Activated CD4-positive, CD25-positive, alpha-beta regulatory T cell treated with anti-CD3 and anti-CD28 coated beads, Interleukin-2, amount 50 U/mL, for 16 hours (primary cell): ENCODE data around the gene OSTC.

Source experiments
- DNase-seq: peaks from one replicate; pipeline ENCODE4 v3.0.0-alpha.2; 2020; ENCODE audit warnings: low read depth, low spot score

OSTC gene

DNA sequence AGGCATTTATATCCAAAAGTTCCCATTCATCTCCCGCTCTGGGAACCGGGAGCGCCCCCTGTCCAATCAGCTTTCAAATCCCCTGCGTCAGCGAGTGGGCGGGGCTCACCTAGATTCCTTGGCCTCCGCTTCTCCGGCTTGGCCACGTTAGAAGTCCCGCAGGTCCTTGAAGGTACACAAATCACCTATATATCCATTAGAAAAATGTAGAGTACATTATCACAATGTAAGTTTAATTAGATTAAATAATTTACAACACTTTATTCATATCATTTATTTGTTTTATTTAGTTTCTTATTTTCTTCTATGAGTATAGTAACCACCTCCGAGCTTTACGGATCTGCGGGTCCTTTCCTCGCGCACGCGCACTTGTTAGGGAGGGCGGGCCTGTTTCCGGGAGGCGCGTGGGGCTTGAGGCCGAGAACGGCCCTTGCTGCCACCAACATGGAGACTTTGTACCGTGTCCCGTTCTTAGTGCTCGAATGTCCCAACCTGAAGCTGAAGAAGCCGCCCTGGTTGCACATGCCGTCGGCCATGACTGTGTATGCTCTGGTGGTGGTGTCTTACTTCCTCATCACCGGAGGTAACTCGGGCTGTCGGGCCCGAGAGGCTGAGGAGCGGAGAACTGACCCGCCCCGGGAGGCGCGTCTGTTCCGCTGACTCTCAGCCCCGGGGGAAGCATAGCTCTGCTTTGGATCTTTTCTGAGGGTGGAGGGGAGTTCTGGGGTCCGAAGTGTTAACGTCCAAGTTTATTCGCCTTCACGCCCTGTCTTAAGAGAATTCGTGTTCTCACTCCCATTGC, at the start of gene OSTC:
OSTC (plus strand) TSS at position 388 of the 802 bp plus-strand sequence; CDS start at position 445, 57 bp downstream.
- DNase-seq = peak; percentile 89

- no peak for DNase-seq
Observed at GRCh38 chr4:108601106-108601505, 49.3 kb upstream of the OSTC start.

DNA sequence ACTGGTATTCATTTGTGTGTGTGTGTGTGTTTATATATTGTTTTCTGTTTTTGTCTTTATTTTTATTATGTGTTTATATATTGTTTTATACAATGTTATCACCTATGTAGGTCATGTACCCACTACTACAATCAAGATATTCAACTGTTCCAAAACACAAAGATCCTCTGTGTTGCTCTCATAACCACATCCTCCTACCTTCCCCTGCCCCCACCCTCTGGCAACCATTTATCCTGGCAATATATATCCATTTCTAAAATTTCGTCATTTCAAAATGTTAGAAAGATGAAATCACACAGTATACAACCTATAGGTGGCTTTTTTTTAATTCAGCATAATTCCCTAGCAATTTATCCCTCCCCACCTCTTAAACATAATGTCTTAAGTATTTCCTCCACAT, 48.9 kb upstream of the OSTC start:
- no peak for DNase-seq

DNA sequence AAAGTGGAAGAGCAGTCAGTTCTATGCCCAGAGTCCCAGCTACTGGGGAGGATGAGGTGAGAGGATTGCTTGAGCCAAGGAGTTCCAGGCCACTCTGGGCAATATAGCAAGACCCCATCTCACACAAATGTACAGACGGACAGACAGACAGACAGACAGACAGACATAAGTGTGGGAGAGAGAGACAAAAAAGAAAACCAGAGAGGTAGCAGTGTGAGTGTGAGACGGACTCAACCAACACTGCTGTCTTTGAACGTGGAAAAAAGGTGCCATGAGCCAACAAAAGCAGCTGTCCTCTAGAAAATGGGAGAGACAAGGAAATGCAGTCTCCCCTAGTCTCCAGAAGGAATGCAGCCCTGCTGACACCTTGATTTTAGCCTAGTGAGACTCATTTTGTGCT, 48.2 kb upstream of the OSTC start:
- no peak for DNase-seq

DNA sequence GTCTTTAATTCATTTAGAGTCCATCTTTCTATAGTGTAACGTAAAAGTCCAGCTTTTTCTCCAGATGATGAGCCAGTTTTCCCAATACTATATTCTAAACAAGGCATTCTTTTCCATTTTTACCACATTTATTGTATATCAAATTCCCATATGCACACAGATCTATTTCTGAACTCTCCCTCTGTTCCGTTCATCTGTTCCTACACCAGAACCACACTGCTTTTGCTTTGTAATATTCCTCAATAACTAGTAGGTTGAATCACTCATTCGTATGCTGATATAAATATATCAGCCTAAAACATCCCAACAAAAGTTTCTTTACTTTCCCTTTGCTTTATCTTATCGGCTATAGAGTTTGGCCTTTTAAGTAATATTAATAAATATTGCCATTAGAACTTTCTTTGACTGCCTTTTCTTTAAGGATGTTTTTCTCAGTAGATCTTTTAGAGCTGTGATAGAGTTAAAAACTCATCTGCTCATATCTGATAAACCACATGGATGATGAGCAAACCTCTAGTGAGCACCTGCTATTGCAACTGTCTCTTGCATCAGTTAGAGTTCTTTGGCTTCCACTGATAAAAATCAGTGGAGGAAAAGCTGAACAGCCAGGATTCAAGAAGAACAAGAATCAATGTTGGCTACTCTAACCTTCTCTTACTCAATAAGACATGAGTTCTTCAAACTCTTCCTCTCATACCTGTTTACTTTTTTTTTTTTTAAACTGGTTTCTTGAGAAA, 43.2 kb upstream of the OSTC start:
- no peak for DNase-seq

DNA sequence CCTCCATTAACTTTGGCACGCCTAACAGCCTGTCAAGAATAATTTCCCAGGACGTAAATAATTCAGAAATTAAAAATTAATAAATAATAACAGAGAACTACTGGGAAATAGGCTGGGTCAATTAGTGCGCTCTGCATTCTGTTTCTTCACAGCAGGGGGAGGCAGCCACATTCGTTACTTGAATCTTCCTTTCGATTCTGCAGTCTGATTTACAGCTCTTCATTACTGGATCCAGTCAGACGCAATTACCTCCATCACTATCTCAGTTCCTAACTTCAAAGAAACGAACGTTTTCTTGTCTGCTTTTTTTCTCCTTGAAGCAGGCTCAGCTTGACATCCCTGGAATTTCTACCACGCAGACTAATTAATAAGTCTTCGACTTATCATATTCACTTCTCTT, 39.0 kb upstream of the OSTC start:
- DNase-seq = no peak

- no peak for DNase-seq
Observed at GRCh38 chr4:108612365-108612764, 38.0 kb upstream of the OSTC start.

DNA sequence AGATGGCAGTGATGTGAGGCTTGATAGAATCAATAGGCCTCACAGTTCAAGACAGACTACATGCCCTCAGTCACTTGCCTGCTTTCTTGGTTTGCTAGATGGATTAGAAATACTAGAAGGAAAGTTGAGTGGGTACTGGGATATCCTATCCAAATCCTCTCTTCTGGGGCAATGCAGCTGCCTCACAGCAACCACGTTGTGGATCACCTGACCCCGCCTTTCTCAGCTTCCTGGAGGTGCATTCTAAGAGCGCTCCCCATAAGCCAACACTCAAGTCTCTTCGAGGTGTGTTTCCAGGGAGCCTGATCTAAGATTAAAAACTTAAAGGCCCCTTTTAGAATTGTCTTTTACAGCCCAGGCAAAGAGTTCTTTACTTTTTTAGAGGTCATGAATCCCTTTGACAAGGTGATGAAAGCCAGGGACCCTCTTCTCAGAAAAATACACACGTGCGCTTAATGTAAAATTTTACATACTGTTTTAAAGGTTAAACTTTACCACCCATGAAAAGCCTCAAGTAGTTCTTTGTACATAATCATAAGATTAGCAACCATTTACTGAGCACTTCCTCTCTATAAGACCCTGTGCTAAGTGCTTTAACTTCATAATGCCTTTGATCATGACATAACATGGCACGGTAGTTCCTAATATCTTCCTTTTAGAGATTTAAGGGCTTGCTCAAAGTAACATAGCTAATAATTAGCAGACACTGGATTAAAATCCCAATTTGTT, 30.9 kb upstream of the OSTC start:
- no peak for DNase-seq

DNA sequence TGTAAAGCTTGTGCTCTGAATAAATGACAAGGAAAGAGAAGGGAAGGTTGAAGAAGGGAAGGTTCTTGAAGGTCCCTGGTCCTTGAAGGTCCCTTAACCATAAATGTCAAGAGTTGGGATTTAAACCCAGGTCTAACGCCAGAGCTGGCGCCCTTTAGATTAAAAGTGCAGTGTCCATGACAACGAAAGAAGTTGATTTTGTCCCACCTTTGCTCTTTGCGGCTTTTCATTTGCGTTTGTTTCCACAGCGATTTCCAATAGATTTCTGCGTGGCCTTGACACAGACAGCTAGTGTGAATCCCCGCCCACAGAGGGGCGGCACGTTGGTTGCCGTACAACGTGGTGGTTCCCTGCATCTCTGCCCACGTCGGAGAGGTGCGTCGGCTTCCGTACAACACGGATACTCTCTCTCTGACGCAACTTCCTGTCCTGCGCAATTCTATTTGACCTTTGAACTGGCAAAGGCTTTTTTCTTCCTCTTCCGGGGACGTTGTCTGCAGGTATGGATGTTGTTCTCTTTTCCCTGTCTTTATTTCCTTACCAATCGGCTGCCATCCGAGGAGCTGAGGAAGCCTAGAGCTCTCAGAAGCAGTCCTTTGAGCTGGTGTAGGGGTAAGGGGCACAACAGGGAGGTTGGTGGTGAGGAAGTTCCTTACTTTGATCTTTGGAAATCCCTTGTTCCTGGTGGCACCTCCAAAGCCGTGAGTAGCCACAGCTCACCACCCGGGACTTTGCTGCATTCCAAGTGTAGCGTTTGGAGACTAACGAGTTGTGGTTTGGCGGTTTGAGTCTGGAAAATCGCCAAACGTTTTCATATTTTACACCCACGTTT, 30.1 kb upstream of the OSTC start, which contains the start of gene RPL34:
RPL34 (plus strand) TSS at position 476 of the 832 bp plus-strand sequence. CDS start 1,384 bp downstream, outside the sequence.
- DNase-seq = peak; percentile 95

DNA sequence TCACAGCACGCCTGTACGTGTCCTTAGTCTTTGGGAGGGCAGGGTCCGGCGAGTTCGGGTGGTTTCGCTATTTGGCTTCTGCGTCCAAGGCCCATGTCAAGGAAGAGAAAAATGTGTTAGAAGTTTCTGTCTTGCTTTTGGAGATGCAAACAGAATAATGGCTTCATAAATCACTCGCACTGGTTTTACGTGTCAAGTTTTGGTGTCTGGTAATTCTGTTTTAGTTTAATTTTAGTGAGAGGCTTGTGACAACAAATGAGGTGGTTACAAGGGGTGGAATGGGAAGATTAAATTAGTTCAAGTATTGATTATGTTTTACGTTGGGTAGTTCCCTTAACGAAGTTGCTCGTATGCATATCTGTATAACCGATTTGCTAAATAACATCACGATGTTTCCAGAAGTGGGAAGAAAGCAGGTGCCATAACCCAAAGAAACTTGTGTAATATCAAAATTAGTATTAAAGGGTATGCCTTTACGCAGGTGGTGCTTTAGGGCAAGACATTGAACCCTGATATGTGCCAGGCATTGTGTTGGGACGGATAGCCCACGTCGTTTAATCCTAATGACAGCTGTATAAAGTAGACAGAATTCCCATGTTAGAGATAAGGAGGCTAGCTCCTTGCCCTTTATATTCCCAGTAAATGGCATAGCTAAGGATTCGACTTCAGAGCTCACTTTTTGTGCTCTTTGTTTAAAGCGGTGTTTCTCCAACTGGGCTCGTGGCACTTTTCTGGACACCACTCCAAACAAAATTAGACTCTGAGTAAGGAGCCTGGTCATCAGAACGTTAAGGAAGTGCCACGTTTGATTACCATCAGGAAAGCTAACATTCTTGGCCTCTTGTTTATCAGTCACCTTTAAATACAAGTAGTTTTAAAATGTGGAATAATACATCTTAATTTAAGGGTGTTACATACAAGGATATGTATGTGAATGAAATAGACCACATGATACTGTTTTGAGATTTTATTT, 29.2 kb upstream of the OSTC start:
- DNase-seq = no peak

GRCh38 chr4:108622022-108622421, 28.4 kb upstream of the OSTC start:
- DNase-seq = no peak

DNA sequence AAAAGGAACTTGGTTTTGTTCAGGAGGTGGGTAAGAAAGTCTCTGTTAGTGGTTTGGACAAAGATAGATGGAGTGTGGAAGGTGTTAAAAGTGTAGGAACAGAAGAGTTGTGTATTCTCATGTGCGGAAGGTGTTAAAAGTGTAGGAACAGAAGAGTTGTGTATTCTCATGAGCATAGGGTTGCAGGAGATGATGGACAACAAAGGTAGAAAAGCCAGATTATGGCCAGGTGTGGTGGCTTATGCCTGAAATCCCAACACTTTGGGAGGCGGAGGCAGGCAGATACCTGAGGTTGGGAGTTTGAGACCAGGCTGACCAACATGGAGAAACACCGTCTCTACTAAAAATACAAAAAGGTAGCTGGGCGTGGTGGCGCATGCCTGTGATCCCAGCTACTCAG, 27.6 kb upstream of the OSTC start:
- no peak for DNase-seq

DNA sequence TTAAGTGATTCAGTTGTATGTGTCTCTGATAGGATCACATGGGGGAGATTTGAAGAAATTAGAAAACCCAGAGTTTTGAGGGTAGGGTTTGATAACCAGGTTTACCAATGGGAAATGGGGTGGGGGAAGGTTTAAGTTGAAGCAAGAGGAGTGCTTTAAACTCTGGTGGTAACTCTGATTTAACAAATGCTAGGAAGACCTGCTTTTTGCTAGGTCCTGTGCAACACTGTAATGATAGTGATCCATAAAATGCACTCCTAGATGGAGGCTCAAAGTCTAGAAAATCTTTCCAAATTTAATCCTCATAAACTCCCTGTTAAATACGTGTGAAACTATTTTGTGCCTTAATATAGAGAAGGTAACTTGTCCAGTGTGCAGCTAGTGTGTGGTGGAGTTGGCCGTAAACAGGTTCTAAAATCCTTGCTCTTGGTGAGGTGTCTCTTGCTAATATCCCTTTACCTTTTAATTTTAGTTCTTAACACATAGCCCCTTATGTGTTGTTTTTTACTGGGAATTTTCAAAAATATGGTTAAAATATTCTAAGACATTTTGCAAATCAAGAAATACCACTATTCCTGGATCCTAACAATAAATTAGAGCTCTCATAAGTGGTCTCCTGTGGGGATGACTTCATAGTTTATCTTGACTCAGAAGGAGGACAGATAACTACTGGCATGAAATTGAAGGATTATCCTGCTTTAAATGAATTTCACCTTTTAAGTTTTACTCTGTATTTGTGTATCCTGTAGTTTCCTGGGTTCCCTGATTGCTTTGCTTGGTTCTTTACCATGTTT, 25.9 kb upstream of the OSTC start:
- no peak for DNase-seq

GRCh38 chr4:108626056-108626455, 24.3 kb upstream of the OSTC start:
- no peak for DNase-seq

DNA sequence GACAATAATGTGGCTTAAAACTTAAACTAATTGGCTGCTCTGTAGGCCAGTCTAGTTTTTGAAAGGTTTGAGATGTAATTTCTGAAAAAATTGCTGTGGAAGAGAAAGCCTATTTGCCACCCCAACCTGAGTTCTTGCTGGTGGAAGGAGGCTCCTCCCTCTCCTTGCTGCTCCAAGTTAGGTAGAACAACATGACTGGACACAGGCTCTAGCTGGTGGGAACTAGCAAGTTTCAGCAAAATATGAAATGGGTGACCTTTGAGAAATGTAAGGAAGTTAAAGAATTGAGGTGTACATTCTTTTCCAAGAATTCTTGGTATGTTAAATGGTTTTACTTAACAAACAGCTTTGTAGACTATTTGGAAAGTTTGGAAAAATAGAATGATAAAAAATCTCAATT, 22.0 kb upstream of the OSTC start:
- DNase-seq = no peak

GRCh38 chr4:108635070-108635655, 15.2 kb upstream of the OSTC start:
- DNase-seq = no peak

DNA sequence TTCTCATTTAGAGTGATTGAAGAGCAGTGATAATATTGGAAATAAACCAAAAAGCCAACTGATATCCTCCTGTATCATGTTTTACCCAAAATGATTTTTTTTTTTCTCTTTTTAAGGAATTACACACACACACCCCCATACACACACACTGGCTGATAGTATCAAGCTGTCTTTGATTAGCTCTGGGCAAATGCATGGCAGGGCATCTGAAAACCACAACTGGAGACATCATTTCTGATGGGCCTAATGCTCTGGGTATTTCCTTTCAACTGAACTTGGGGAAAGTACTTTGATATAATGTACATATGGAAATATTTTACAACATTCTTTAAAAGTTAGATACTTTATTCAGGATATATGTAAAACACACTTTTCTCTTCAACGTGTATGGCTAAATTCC, 14.2 kb upstream of the OSTC start:
- no peak for DNase-seq

- no peak for DNase-seq
Observed at GRCh38 chr4:108637856-108638255, 12.5 kb upstream of the OSTC start.

- DNase-seq = no peak
Observed at GRCh38 chr4:108644237-108644636, 6.2 kb upstream of the OSTC start.
